Testis (tissue), 3 donors: ENCODE results near the gene RPL7L1. TPM values are rescaled to one million over a fixed set of nuclear protein-coding genes. Genes with fewer than 3 reads are reported as not detected.

Experiments
- DNase-seq: peaks from one replicate; pipeline ENCODE4 v3.0.0-alpha.2; 2019
- H3K27ac ChIP-seq, 2 donors: fragments of 200-600 bp; sonication (generic); one replicate each; pipeline ENCODE4 v1.5.1; 2019
- H3K27me3 ChIP-seq: fragments of 200-600 bp; sonication (generic); one replicate; pipeline ENCODE4 v1.5.1; 2019
- H3K36me3 ChIP-seq: fragments of 200-600 bp; sonication (generic); one replicate; pipeline ENCODE4 v1.5.1; 2017; ENCODE audit warnings: low read depth; ENCODE audit errors: missing control alignments
- H3K4me1 ChIP-seq: fragments of 200-600 bp; sonication (generic); one replicate; pipeline ENCODE4 v1.5.1; 2019
- H3K4me3 ChIP-seq, 2 donors: fragments of 200-600 bp; sonication (generic); one replicate each; pipeline ENCODE4 v1.5.1; 2017 to 2019
- H3K9me3 ChIP-seq: fragments of 200-600 bp; sonication (generic); one replicate; pipeline ENCODE4 v1.5.1; 2017
- CTCF ChIP-seq, 3 experiments: fragments of 450-650 bp in 2 of 3; fragments of 200-600 bp in 1 of 3; sonication (generic) in 1 of 3; IDR thresholded peaks; one replicate each; pipeline ENCODE4 v1.5.1; 2016 to 2019; ENCODE audit warnings: antibody characterized with exemption in 3 of 3, mild to moderate bottlenecking in 2 of 3, moderate library complexity in 1 of 3
- POLR2A ChIP-seq: fragments of 450-650 bp; IDR thresholded peaks from one replicate; pipeline ENCODE4 v1.6.1; 2017; ENCODE audit warnings: antibody characterized with exemption, mild to moderate bottlenecking, moderate library complexity
- WGBS, 2 donors: methylation state at CpG; one replicate each; pipeline ENCODE4 v1.1.5; 2018; 5-methylcytosine and 5-hydroxymethylcytosine counted together
- intact Hi-C: fragments of 100-400 bp; cut with DNase I; formaldehyde crosslinking; loops from one replicate; pipeline ENCODE4 v1.15.1; 2023; ENCODE audit warnings: low total_unique reads
- polyA plus RNA-seq: library from polyadenylated mRNA; stranded (reverse); fragments of 350-450 nt; fragmentation: Illumina TruSeq; extraction: RNeasy Lipid Tissue Mini Kit (QIAGEN cat#74804); gene quantifications from one replicate; pipeline ENCODE4 v1.2.3, GENCODE V29; 2014; ENCODE audit warnings: low read depth, low replicate concordance; ENCODE audit not compliant: insufficient read depth
- total RNA-seq, 2 donors: library from RNA; depleted of rRNA; stranded (reverse); fragments of >200 nt; gene quantifications; one replicate each; pipeline ENCODE4 v1.2.3, GENCODE V29; 2016

RPL7L1 gene
- total and polyA plus RNA-seq, 3 donors from 2014 or later: 51.4 to 66.8 (median 62.6) TPM

- 77 to 78% methylated on average over 9 of the region's 9 CpGs for WGBS, 2 donors
- peak; percentile 27 for DNase-seq
- H3K36me3 ChIP-seq: no peaks in the 10 kb centered on the region
- peaks cover 5% of the 10 kb centered on the region for H3K4me1 ChIP-seq
- H3K9me3 ChIP-seq: no peaks in the 10 kb centered on the region
- no peak overlapping the region for H3K4me3 ChIP-seq
- TF ChIP-seq POLR2A (no peak), CTCF (IDR thresholded peaks at IDR 0.05) (no peak)
- no peaks in the 10 kb centered on the region for H3K27me3 ChIP-seq
- intact Hi-C loops: no loop called here
- no peak overlapping the region for H3K27ac ChIP-seq
Observed at GRCh38 chr6:42938987-42939809, 59.8 kb downstream of the RPL7L1 start.

Other genes starting within 250 kb of the RPL7L1 start
- 1 to 10 TPM; 6.0 to 6.6 TPM for gene PRPH2, start 157.0 kb upstream of the RPL7L1 start, total RNA-seq
- 5.4 TPM for gene PRPH2, start 157.0 kb upstream of the RPL7L1 start, polyA plus RNA-seq
- gene TBCC, start 133.5 kb upstream of the RPL7L1 start, total RNA-seq: 10 to 100 TPM; 40.2 to 52.1 TPM
- 35.0 TPM for gene TBCC, start 133.5 kb upstream of the RPL7L1 start, polyA plus RNA-seq
- gene BICRAL, start 97.6 kb upstream of the RPL7L1 start, total RNA-seq: 10 to 100 TPM; 20.4 to 21.1 TPM
- 12.5 TPM for gene BICRAL, start 97.6 kb upstream of the RPL7L1 start, polyA plus RNA-seq
- gene PTCRA, start 36.4 kb downstream of the RPL7L1 start, total RNA-seq: under 1 TPM in 1 of 2 donors, not detected in 1; 0.56 TPM
- gene PTCRA, start 36.4 kb downstream of the RPL7L1 start, polyA plus RNA-seq: not detected
- gene CNPY3, start 49.9 kb downstream of the RPL7L1 start, total RNA-seq: 10 to 100 TPM; 40.4 to 46.7 TPM
- 74.8 TPM for gene CNPY3, start 49.9 kb downstream of the RPL7L1 start, polyA plus RNA-seq
- 1 to 10 TPM in 1 of 2 donors, under 1 TPM in 1; 0.31 to 1.7 TPM for gene GNMT, start 81.1 kb downstream of the RPL7L1 start, total RNA-seq
- 0.83 TPM for gene GNMT, start 81.1 kb downstream of the RPL7L1 start, polyA plus RNA-seq
- gene PEX6, start 99.6 kb downstream of the RPL7L1 start, total RNA-seq: 10 to 100 TPM; 22.5 to 50.4 TPM
- gene PEX6, start 99.6 kb downstream of the RPL7L1 start, polyA plus RNA-seq: 15.3 TPM
- gene PPP2R5D, start 105.0 kb downstream of the RPL7L1 start, total RNA-seq: 10 to 100 TPM; 73.4 to 74.5 TPM
- gene PPP2R5D, start 105.0 kb downstream of the RPL7L1 start, polyA plus RNA-seq: 82.5 TPM
- gene MEA1, start 134.3 kb downstream of the RPL7L1 start, total RNA-seq: 100 to 1,000 TPM; 132 to 175 TPM
- 522 TPM for gene MEA1, start 134.3 kb downstream of the RPL7L1 start, polyA plus RNA-seq
- gene KLHDC3, start 134.6 kb downstream of the RPL7L1 start, total RNA-seq: 100 to 1,000 TPM; 207 to 210 TPM
- gene KLHDC3, start 134.6 kb downstream of the RPL7L1 start, polyA plus RNA-seq: 422 TPM
- 10 to 100 TPM; 34.2 to 49.5 TPM for gene RRP36, start 142.0 kb downstream of the RPL7L1 start, total RNA-seq
- 39.9 TPM for gene RRP36, start 142.0 kb downstream of the RPL7L1 start, polyA plus RNA-seq
- 10 to 100 TPM; 23.9 to 31.5 TPM for gene CUL7, start 174.2 kb downstream of the RPL7L1 start, total RNA-seq
- gene CUL7, start 174.2 kb downstream of the RPL7L1 start, polyA plus RNA-seq: 16.6 TPM
- gene MRPL2, start 179.8 kb downstream of the RPL7L1 start, total RNA-seq: 10 to 100 TPM; 37.2 to 54.8 TPM
- 72.8 TPM for gene MRPL2, start 179.8 kb downstream of the RPL7L1 start, polyA plus RNA-seq
- gene KLC4, start 180.0 kb downstream of the RPL7L1 start, total RNA-seq: 10 to 100 TPM; 41.1 to 49.4 TPM
- 63.1 TPM for gene KLC4, start 180.0 kb downstream of the RPL7L1 start, polyA plus RNA-seq
- gene PTK7, start 196.7 kb downstream of the RPL7L1 start, total RNA-seq: 10 to 100 TPM; 58.8 to 68.7 TPM
- 60.8 TPM for gene PTK7, start 196.7 kb downstream of the RPL7L1 start, polyA plus RNA-seq